GM04503 (cell line): Measurements from ENCODE around the gene PTPRD.

ENCODE experiments used
- DNase-seq: peaks from one replicate; pipeline ENCODE4 v3.0.0-alpha.2; 2012; ENCODE audit warnings: low read depth

PTPRD gene

GRCh38 chr9:10612641-10613398, at the start of gene PTPRD:
Gene PTPRD, minus strand, starts transcription at chr9:10613002.
- no peak for DNase-seq

DNA sequence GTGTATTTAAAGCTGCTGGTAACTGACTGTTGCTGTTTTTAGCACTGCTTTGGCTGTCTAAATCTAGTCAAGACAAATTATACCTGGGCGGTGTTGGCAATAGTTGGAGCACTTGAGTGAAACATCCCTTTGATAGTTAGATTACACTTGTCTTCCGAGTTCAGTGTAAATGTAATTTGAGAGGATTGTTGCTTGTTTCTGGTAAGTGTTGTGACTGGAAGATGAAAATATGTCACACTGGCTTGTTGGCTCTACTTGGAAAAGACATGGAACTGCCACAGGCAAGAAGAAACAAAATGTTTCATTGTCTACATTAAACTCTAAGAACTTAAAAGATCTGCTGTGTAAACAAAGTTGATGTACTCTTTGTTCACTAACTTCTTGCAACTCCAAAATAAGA, 49.2 kb upstream of the PTPRD start:
- DNase-seq = no peak

DNA sequence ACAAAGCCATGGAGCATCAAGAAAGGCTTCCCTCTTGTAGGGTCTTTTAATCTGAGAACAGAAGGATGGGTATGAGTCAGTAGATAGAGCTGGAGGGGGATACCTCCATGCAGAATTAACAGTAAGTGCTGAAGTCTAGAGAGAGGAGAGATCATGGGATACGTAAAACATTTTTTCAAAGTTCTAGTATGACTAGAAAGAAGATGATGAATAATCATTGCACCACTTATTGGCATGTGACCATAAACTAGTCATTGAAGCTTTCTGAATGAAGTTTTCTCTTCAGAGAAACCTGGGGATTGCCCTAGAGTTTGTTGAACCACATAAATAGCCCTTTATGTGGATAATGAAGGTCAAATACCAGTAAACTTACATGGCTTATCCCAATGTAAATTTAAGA, 48.6 kb upstream of the PTPRD start:
- no peak for DNase-seq

DNA sequence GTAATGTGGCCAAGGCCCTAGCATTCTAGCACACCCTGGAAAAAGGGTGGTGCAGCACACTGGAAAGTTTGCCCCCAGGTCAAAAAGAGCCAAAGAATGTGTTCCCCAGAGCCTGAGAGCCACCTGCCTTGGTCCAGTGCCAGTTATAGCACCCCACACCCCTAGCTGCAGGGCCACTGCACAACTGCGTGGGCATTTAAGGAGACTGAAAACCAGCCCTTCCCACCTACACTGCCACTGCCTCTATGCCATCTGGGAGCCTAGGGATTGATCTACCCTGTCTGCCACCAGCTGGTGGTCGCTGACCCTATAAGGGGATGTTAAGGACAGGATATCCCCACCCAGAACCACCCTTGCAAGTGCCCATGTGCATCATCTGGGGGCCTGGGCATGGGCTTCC, 38.2 kb upstream of the PTPRD start:
- DNase-seq = no peak

DNA sequence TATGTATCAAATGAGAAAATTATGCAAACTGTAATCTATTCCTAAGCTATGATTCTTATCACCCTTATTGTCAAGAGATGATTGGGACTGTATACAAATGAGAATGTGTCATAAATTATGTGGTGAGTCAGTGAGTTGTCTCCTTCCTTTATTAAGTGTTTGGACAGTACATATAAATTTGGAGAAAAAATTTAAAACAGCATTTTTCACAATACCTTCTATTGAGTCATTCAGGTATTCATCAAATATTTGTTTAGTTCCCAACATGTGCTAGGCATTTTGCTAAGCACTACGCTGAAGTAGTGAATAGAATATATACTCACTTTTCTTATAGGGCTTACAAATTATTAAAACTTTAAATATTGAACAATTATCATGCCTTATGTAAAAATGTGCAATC, 36.3 kb upstream of the PTPRD start:
- DNase-seq = no peak

DNA sequence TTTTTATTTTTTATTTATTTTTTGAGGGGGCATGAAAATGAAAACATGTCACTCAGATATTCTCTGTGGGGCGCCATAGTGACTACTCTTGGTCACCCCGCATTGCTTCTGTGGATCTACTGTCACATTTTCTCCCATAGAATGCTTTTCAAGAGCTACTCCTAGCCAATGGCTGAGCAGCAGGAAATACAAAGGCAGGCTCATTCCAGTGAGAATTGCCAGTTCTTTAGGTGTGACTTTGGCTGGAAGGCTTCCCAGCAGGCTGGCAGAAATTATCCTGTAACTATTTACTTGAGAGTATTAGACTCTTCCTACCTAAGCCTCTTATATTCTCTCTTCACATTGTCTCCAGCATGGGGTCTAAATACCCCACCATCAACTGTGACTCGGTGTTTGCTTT, 21.0 kb upstream of the PTPRD start:
- no peak for DNase-seq

- DNase-seq = no peak
Measured at GRCh38 chr9:10614196-10614800, 1.5 kb upstream of the PTPRD start.

DNA sequence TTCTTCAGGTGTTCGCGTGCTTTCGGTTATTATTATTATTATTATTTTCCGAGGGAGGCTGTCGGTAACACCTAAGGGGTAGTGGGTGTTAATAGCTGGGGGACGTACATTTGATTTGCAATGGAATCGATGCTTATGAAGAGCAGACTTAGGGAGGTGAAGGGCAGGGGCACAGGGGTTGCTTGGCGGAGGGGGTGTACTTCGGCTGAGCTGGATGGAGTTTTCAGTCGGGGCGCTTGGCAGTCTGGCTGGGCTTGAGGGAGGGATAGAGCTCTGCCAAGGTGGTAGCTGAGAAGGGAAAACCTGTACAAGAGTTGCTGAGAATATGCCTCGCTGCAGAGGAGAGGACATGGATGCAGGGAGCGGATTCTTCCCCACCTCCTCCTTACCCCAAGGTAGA, 617 bp upstream of the PTPRD start:
- DNase-seq = no peak

DNA sequence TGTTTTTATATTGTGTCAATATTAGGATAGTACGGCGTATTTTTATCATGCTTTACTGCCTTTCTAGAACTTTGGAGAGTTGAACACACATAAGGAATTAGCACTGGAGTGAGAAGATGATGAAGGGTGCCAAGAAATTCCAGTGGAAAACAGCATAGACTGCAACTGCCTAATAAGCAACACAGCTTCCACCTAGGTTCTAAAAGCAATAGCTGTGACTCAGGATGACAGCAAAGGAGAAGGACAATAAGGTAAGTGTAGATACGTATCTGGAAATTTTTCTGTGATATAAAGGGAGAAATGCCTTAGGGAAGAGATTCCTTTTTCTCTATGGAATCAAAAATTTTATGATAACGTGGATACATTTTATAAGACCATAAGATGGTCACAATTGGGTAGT, 7.4 kb downstream of the PTPRD start:
- DNase-seq = no peak

DNA sequence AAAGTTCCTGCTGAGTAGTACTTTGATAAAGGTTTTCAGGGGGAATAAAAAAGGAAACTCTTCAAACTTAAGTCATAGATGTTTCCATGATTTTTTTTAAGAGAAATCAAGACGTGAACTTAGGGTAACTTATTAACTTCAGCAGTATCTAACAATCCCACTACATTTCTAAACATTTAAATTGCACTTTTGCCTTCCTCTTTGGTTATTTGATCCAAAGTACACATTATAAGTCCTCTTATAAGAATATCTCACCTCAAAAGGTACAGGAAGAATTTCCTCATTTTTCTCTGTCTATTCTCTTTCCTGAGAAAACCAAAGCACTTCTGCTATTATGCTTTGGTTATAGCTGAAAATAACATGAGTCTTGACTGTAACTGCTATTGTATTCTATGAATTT, 7.9 kb downstream of the PTPRD start:
- no peak for DNase-seq

GRCh38 chr9:10597801-10598200, 15.0 kb downstream of the PTPRD start:
- DNase-seq = no peak

GRCh38 chr9:10594482-10594881, 18.3 kb downstream of the PTPRD start:
- no peak for DNase-seq

DNA sequence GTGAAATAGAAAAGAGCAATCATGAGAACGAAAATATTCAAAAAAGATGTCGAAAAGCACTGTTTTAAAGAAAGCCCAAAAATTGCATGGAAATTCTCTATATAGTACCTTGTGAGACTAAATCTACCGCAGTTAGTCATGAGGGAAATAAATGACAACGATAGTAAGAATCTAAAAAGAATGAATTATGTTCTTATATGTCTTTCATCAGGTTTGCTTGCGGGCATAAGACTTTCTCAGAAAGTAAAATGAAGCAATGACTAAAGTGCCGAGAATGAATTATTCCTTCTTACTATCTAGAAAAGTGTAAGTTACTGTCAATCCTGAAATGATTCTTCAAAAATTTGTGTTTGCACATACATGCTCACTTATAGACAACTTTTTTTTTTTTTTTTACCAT, 26.4 kb downstream of the PTPRD start:
- DNase-seq = no peak

- DNase-seq = no peak
Measured at GRCh38 chr9:10571699-10572098, 41.1 kb downstream of the PTPRD start.

DNA sequence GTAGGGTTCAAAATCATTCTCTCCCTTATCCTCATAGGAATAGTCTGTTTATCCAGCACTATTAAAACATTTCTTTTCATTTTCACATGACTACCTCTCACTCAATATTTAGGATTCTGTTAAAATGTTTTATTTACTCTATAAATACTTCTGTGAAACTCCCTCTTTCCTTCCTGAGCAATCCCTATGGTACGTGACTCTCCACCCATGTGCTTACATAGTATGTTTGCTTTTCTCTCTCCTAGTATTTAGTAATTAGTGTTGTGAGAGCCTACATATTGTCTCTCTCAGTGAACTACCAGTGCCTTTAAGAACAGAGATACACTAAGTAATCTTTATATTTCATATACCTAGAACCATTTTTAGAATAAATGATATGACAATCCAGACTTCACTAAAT, 46.0 kb downstream of the PTPRD start:
- DNase-seq = no peak

- DNase-seq = no peak
Measured at GRCh38 chr9:10562581-10563343, 50.0 kb downstream of the PTPRD start.

- DNase-seq = no peak
Measured at GRCh38 chr9:10548348-10548747, 64.5 kb downstream of the PTPRD start.

GRCh38 chr9:10538073-10538472, 74.7 kb downstream of the PTPRD start:
- no peak for DNase-seq

DNA sequence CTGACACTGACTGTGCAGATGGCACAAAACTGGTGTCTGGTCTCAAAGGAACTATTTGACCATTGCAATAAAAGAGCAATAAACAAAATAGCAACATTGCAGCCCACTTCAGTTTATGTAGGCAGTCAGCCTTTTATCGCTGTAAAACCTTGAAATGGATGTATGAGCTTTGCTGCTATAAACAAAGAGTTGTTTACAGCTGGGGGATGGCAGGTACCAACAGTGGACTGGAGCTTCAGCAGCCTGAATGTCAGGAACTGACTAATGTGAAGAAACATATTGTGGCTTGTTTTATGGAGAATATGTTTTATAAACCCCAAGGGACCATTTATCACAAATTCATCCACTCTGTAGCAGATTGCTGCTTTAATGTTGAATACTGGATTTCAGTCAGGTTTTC, 78.0 kb downstream of the PTPRD start:
- DNase-seq = no peak

- no peak for DNase-seq
Measured at GRCh38 chr9:10525972-10526371, 86.8 kb downstream of the PTPRD start.

DNA sequence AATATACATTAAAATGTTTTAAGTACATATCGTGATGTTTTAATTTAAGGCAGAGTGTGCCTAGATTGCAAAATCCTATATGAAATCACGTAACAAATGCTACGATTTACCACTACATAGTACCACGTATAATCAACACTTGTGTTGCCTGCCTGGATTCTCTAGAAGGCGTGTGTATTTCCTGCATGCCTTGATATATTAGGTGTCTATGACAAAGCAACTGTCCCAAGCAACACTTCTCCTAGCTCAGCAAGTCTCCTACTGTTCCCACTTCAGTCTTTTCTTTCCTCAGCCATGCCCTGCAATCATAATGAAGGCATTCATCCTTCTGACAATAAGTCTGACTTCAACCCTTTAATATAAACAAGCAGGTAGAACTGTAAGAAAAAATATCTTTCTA, 89.6 kb downstream of the PTPRD start:
- DNase-seq = no peak

GRCh38 chr9:10512144-10512543, 100.7 kb downstream of the PTPRD start:
- DNase-seq = no peak

DNA sequence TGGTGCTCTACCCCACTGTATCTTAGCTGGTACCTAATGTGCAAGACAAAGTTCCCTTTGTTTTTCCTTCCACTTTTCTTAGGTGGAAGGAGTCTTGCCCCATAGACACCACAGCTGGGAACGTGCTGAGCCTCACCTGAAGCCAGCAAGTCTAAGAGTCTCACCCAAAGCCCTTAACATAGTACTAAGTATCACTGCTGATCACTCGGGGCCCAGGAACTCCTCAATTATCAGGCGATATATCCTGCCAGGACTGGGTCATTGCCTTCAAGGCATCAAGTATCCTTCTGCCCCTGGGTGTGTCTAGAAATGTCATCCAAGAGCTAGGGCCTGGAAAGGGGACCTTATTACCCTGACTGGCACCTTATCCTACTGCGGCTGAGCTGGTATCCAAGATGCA, 123.9 kb downstream of the PTPRD start:
- no peak for DNase-seq
